Dermis lymphatic vessel endothelial cell (primary cell): ENCODE measurements around the gene TXNDC16. TPM values are rescaled to one million over a fixed set of nuclear protein-coding genes. Genes with fewer than 3 reads are reported as not detected.

Experiments used
- total RNA-seq: library from RNA; depleted of rRNA; stranded (reverse); fragments of >200 nt; gene quantifications from 2 replicates; pipeline ENCODE4 v1.2.1, GENCODE V29; 2014

Gene TXNDC16, protein sequence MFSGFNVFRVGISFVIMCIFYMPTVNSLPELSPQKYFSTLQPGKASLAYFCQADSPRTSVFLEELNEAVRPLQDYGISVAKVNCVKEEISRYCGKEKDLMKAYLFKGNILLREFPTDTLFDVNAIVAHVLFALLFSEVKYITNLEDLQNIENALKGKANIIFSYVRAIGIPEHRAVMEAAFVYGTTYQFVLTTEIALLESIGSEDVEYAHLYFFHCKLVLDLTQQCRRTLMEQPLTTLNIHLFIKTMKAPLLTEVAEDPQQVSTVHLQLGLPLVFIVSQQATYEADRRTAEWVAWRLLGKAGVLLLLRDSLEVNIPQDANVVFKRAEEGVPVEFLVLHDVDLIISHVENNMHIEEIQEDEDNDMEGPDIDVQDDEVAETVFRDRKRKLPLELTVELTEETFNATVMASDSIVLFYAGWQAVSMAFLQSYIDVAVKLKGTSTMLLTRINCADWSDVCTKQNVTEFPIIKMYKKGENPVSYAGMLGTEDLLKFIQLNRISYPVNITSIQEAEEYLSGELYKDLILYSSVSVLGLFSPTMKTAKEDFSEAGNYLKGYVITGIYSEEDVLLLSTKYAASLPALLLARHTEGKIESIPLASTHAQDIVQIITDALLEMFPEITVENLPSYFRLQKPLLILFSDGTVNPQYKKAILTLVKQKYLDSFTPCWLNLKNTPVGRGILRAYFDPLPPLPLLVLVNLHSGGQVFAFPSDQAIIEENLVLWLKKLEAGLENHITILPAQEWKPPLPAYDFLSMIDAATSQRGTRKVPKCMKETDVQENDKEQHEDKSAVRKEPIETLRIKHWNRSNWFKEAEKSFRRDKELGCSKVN
- total RNA-seq = 4.2 and 5.3 TPM in 2 replicates

DNA sequence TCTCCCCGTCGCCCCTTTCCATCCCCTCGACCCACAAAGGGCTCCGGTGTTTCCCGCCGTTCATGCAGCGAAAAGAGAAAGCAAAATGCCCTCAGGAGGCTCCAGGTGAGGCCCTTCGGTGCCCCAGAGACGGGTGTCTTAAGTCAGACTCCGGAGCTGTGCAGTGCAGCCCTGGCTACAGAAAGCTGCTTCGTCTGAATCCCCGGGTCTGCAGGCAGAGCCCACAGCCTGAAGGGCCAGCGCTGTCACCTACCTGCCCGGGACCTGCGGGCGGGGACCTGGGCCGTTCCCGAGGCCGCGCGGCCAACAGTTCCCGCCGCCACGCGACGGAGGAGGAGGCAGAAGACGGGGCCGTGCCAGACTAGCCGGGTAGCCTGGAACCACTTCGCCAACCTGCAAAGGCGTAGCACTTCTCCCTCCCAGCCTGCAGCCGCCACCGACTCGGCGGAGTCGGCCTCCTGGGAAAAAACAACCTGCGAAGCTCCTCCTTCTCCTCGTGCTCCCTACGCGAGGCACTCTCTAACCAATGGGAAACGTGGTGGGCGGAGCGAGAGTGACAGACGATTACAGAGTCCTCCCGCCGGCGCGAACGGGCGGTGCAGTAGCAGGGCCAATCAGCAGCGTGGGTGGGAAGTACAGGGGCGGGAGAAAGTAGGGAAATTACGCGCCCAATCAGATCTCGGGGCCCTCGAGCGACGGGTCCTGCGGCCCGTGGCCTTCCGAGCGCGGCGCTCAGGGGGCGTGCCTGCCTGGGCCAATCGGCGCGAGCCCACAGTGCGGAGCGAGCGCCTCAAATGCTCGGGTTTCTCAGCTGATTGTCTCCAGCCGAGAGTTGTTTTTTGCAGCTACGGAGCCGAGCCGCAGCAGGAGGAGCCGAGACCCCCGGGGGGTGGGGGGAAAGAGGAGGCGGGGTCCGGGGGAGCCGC, at the start of gene TXNDC16, which contains the start of gene GPR137C:
Gene TXNDC16 (minus strand): TSS at position 443 of the 926 bp plus-strand sequence. CDS start 8,948 bp downstream, outside the sequence.
Gene GPR137C (plus strand): TSS at position 774 of the 926 bp plus-strand sequence. CDS start 312 bp downstream, outside the sequence.

Other genes starting within 250 kb of the TXNDC16 start
- 0.09 and 0.11 TPM in 2 replicates for gene PTGER2, start 238.2 kb downstream of the TXNDC16 start, total RNA-seq
- gene GPR137C, start 331 bp upstream of the TXNDC16 start, total RNA-seq = 0.87 and 1.1 TPM in 2 replicates
- 32.2 and 42.7 TPM in 2 replicates for gene ERO1A, start 143.1 kb upstream of the TXNDC16 start, total RNA-seq
- 58.3 and 83.8 TPM in 2 replicates for gene PSMC6, start 154.7 kb upstream of the TXNDC16 start, total RNA-seq
- gene STYX, start 177.7 kb upstream of the TXNDC16 start, total RNA-seq = 23.0 and 23.8 TPM in 2 replicates
- gene GNPNAT1, start 239.1 kb upstream of the TXNDC16 start, total RNA-seq = 20.8 and 26.6 TPM in 2 replicates